Measurements from ENCODE around the gene NCOR1.
"Not testable (repeated sequence)": the region's sequence is repeated elsewhere in the genome, so short reads cannot be mapped to it uniquely, and the experiment has no call there.

Gene NCOR1

DNA sequence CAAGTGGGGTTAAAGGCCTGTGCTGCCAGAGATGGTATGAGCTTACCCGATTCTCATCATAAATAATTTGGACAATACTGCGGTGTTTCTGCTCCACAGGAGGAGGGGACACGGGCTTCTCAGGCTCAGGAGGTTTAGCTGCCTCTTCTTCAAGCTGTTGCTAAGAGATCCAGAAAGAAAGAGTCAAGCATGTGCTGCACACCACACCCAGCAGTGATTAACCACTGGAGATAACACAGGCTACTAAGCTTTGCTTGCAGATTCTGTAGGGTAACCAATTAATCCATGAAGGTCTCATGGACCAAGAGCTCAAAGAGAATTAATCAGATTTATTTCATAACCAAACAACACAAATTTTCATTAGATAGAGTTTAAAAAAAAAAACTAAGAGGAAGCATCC, 56.6 kb downstream of the NCOR1 start:
- ChIA-PET CTCF (interaction anchor here (1.2 kb wide), 1 partner anchor 19 kb away, joined by 4 read pairs; no protein-coding TSS in a partner anchor), POLR2A (no interaction called here)
- DNase-seq (ENCODE audit: extremely low spot score), result no peak
- TF ChIP-seq, protein P1, sequence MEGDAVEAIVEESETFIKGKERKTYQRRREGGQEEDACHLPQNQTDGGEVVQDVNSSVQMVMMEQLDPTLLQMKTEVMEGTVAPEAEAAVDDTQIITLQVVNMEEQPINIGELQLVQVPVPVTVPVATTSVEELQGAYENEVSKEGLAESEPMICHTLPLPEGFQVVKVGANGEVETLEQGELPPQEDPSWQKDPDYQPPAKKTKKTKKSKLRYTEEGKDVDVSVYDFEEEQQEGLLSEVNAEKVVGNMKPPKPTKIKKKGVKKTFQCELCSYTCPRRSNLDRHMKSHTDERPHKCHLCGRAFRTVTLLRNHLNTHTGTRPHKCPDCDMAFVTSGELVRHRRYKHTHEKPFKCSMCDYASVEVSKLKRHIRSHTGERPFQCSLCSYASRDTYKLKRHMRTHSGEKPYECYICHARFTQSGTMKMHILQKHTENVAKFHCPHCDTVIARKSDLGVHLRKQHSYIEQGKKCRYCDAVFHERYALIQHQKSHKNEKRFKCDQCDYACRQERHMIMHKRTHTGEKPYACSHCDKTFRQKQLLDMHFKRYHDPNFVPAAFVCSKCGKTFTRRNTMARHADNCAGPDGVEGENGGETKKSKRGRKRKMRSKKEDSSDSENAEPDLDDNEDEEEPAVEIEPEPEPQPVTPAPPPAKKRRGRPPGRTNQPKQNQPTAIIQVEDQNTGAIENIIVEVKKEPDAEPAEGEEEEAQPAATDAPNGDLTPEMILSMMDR (IDR thresholded peaks at IDR 0.05; ENCODE audit: control extremely low read depth, extremely low read depth, low read depth, missing control alignments), result no peak

DNA sequence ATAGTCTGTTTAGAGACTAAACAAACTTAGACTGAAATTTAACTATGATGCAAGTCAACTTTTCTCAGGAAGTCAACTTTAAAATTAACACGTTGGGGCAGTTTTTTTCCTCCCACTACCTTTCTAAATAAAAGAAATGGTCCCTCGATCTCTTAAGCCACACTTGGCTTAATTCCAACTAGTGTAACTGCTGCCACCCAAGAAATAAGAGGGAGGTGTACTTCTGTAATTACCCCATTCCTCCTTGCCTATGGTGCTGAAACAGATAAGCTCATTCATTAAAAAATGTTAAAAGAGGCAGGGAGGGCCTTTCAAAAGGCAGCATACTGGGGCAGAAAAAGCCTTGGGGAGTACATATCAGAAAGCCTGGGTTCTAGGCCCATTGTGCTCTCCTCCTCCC, 59.8 kb downstream of the NCOR1 start:
- POLR2A ChIA-PET, result interaction anchor here (0.6 kb wide), 1 partner anchor 30 kb away, joined by 6 read pairs; no protein-coding TSS in a partner anchor
- TF ChIP-seq, protein P1 (IDR thresholded peaks at IDR 0.05; ENCODE audit: control extremely low read depth, extremely low read depth, low read depth, missing control alignments), result no peak
- CTCF ChIA-PET, result no interaction called here
- DNase-seq (ENCODE audit: extremely low spot score), result no peak

DNA sequence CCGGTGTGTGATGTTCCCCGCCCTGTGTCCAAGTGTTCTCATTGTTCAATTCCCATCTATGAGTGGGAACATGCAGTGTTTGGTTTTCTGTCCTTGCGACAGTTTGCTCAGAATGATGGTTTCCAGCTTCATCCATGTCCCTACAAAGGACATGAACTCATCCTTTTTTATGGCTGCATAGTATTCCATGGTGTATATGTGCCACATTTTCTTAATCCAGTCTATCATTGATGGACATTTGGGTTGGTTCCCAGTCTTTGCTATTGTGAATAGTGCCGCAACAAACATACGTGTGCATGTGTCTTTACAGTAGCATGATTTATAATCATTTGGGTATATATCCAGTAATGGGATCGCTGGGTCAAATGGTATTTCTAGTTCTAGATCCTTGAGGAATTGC, 63.0 kb downstream of the NCOR1 start:
- DNase-seq (ENCODE audit: extremely low spot score); POLR2A ChIA-PET: not testable (repeated sequence)
- CTCF ChIA-PET, result interaction anchor here (1.1 kb wide), 1 partner anchor 35 kb away, joined by 4 read pairs; no protein-coding TSS in a partner anchor

DNA sequence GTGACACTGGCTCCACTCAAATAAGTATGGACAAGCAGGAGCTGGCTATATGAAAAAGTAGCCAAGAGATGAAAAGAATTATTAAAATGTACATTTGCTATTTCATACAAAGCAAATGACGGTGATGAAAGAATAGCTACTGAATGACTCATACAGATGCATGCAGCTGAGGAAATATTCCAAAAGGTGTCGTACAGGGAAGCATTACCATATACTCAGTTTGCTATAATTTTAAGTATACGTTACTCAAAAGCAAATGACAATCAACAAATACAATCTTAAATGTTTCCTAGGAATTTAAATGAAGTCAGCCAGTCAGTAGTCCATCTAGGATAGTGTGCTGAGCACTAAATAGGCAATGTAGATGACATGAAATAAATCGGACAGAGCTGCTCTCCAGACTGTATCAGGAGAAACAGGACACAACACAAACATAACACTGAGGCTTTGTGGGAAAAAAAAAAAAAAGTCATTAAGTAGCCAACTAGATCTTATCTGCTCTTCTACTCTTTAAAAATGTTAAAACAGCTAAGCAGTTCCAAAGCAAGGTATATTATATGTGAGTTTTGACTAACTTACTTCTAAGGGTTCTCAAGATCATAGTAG, 65.0 kb downstream of the NCOR1 start:
- TF ChIP-seq, protein P1 (IDR thresholded peaks at IDR 0.05; ENCODE audit: control extremely low read depth, extremely low read depth, low read depth, missing control alignments), result no peak
- ChIA-PET POLR2A (no interaction called here), CTCF (interaction anchor here (1.5 kb wide), 1 partner anchor 23 kb away, joined by 3 read pairs; no protein-coding TSS in a partner anchor)
- DNase-seq (ENCODE audit: extremely low spot score), result no peak

DNA sequence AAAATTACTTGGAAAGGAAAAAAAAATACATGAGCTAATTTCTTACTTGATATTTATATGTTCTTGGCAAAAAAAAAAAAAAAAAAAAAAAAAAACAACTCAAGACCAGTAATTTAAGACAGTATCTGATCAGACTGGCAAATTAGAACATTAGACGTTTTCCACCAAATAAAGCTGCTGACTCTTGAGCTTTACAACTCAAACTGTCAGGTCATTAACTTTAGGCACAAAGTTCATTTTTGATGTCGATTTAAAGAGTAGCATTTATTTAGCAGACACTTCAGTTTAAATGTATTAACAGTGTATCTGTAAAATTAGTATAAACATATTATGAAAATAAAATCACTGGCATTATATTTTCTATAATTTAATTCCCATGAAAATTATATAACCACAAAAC, 66.7 kb downstream of the NCOR1 start:
- ChIA-PET CTCF (interaction anchor here (1.0 kb wide), 2 partner anchors 25 to 76 kb away, joined by 3 read pairs; no protein-coding TSS in a partner anchor), POLR2A (no interaction called here)
- no peak for DNase-seq (ENCODE audit: extremely low spot score)
- TF ChIP-seq, protein P1 (IDR thresholded peaks at IDR 0.05; ENCODE audit: control extremely low read depth, extremely low read depth, low read depth, missing control alignments), result no peak

DNA sequence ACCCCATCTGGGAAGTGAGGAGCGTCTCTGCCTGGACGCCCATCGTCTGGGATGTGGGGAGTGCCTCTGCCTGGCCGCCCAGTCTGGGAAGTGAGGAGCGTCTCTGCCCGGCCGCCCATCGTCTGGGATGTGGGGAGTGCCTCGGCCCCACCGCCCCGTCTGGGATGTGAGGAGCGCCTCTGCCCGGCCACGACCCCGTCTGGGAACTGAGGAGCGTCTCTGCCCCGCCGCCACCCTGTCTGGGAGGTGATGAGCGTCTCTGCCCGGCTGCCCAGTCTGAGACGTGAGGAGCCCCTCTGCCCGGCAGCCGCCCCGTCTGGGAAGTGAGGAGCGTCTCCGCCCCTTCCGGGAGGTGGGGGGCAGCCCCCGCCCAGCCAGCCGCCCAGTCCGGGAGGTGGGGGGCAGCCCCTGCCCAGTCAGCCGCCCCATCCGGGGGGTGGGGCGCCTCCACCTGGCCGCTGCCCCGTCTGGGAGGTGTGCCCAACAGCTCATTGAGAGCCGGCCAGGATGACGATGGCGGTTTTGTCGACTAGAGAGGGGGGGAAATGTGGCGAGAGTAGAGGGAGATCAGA, 69.9 kb downstream of the NCOR1 start:
- DNase-seq (ENCODE audit: extremely low spot score); CTCF ChIA-PET; POLR2A ChIA-PET: not testable (repeated sequence)

DNA sequence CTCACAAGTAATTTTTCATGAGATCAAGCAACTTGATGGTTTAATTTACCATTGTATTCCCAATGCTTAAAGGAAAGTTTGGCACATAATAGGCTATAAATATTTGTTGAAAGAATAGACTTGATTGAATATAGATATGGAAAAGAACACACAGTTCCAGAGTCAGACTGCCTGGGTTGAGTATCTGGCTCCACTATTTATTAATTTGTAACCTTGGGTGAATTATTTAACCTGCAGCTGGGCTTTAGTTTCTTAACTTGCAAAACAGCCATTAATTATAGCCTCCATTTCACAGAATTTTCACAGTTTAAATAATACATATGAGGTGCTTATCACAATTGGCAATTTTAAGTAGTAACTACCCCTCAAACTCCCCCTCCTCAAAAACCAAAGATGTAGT, 73.6 kb downstream of the NCOR1 start:
- ChIA-PET POLR2A (no interaction called here), CTCF (no interaction called here)
- TF ChIP-seq, protein P1 (IDR thresholded peaks at IDR 0.05; ENCODE audit: control extremely low read depth, extremely low read depth, low read depth, missing control alignments), result no peak
- no peak for DNase-seq (ENCODE audit: extremely low spot score)

Data from GM10248 (cell line).